GM18511 (cell line): ENCODE results near the gene GUCY2F.

Experiments
- ATAC-seq: cut with Tn5 transposase; IDR thresholded peaks from one replicate; pipeline ENCODE4 v1.9.1; 2021; ENCODE audit warnings: mild to moderate bottlenecking, moderate library complexity; ENCODE audit not compliant: unreplicated experiment

Gene GUCY2F

GRCh38 chrX:109481986-109482385 lies at the start of gene GUCY2F:
TSS of gene GUCY2F (minus strand) at chrX:109482086. CDS start at chrX:109475936, 6,150 bp downstream.
- ATAC-seq = no peak

GRCh38 chrX:109519001-109519400 lies 37.1 kb upstream of the GUCY2F start:
- ATAC-seq = no peak

DNA sequence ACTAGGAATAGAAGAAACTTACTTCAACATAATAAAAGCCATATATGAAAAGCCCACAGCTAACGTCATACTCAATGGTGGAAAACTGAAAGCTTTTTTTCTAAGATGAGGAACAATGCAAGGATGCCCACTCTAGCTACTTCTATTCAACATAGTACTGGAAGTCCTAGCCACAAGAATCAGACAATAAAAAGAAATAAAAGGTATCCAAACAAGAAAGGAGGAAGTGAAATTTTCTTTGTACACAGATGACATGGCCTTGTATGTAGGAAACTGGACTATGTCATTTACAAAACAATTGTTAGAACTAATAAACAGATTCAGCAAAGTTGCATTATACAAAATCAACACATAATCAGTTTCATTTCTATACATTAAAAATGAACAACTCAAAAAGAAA lies 29.2 kb upstream of the GUCY2F start:
- ATAC-seq = no peak

DNA sequence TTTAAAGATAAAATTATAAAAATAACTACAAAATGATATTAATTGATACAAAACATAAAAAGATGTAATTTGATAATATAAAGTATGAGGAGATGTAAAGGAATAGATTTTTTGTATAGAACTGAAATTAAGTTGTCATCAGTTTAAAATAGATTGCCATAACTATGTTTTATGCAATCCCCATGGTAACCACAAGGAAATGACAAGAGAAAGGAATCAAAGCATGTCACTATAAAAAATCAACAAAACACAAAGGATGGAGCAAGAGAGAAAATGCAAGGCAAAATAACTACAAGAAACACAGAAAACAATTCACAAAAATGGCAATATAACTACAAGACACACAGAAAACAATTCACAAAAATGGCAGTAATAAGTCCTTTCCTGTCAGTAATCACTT lies 27.0 kb upstream of the GUCY2F start:
- no peak for ATAC-seq

- ATAC-seq = no peak
These were observed 19.3 kb upstream of the GUCY2F start for GRCh38 chrX:109501176-109501575.

GRCh38 chrX:109498434-109498833 lies 16.5 kb upstream of the GUCY2F start:
- no peak for ATAC-seq

- no peak for ATAC-seq
These were observed 7.3 kb upstream of the GUCY2F start for GRCh38 chrX:109489174-109489573.

DNA sequence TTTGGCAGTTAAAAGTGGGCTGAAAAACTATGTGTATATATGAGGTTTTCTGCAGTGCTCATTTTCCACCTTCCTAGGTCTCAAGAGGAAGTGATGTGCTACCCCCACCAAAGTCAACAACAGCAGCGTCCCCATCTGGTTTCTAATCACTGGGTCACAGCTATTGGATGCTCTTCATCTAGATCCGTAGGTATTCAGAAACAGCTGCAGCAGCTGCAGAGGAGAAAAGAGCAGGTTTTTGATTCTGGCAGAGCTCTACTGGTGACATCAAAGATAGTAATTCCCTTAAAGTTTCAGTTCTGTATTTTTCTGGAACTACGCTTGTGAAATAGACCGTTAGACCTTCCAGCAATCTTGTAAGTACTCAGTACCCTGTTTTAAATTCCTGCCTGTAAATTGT lies 5.8 kb upstream of the GUCY2F start:
- ATAC-seq = peak; percentile 62

DNA sequence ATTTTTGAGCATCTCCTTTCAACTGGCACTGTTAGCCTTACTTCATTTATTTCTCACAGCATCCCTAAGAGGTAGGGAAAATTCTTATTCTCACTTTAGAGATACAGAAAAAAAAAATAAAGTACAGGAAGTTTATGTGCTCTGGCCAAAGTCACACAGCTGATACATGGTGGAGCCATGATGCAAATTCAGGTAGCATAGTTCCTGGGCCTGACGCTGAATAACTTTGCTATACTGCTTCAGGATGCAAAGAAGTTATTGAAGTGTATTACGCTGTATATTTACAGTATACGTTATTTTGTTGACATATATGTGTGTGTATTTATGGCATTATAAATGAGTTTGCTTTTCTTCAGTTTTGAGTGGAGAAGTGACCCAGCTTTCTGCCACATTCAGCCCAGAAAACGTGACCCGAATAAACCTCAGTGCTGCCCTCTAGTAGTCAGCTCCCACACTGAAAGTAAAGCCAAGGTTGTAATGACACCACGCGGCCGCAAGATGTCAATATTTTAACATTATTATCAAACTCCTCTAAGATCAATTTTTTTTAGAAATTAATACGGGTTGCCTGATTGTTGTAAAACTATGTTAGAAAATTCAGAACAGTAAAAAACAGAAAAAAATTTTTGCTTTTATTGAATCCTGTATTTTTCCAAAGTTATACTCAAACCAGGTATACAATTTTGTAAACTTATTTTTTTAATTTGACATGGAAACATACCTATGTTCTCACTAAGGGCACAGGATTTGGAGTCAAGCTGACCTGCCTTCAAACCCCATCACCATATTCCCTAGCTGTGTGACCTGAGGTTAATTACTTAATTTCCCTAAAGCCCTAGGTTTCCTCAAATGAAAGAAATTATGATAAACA lies 3.8 kb upstream of the GUCY2F start:
- ATAC-seq = peak; percentile 74

- no peak for ATAC-seq
These were observed 3.0 kb upstream of the GUCY2F start for GRCh38 chrX:109484886-109485285.

DNA sequence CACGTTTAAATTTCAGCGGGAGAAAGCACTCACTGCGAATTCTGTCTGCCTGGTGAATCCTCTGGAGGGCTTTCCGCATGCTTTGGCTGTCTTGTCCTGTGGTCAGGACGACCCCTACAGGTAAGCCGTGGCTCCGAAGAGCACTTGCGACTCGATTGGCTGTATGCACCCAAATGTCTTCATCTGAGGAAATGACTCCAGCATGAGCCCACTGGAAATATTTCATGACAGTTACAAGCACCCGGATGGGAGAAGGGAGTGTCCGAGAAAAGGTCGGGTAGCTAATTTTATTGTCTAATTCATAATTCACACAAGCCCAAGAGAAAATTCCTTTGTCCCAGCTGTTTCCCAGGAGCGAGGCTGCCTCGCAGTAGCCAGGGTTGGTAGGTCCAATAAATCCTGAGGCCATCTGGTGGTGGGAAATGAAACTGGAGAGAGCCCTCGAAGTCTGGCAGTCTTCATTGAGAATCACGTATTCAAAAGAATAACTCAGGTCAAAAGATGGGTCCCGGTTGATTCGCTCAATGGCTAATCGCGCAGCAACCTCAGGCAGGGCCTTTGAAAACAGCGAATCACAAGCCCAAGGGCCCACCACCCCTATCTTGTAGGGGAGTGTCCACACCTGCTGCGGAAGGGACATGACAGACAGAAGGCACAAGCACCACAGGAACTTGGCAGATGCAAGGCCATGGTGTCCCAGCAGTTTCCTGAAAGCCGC lies 6.6 kb downstream of the GUCY2F start:
- no peak for ATAC-seq

DNA sequence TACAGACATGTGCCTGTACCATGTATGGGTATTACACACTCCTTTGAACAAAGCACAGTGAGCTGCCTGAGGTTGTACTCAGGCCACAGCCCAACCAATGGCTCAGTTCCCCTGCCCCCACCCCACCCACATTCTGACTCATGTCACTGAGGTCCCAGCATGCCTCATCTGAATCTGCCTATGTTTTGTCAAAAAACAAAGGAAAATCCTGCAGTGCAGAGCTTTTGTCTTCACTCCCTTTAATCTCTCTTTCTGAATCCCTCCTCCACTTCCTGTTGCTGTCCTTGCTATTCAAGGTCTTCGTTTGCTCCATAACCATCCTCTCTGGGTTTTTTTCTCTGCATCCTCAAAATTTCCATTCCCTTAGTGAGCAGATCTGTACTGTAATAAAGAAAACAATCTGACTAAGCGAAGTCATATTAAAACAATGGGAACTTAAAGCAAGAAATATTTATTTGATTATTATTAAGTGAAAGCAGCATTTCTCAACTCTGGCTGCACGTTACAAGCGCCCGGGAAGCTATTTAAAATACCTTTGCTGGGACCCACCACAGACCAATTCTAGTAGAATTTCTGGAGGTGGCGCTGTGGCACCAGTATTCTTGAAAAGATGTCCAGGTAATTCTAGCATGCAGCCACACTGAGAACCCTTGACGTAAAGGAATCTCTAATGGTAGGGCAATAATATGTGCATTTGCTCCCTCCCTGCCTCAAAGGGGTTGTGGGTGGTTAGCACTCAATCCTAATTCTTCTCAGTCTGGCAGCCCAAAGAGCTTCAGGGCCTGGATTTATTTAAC lies 8.7 kb downstream of the GUCY2F start:
- ATAC-seq = no peak

GRCh38 chrX:109464231-109464630 lies 17.7 kb downstream of the GUCY2F start:
- no peak for ATAC-seq

DNA sequence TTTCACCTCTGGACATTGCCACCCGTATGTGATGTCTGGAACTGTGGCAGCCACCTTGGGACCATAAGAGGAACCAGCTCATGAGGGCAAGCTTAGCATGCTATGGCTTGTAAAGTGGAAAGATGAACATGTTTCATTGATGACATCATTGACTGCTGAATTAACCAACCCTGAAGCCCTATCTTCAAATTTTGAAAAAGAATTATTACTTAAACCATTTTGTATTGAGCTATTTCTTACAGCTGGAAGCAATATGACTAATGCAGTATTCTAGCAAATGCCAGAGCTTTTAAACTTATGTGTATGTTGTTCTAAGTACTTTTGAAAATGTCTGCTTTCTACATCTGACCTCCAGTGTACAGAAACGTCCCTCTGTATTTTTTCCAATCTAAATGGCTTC lies 18.1 kb downstream of the GUCY2F start:
- no peak for ATAC-seq

DNA sequence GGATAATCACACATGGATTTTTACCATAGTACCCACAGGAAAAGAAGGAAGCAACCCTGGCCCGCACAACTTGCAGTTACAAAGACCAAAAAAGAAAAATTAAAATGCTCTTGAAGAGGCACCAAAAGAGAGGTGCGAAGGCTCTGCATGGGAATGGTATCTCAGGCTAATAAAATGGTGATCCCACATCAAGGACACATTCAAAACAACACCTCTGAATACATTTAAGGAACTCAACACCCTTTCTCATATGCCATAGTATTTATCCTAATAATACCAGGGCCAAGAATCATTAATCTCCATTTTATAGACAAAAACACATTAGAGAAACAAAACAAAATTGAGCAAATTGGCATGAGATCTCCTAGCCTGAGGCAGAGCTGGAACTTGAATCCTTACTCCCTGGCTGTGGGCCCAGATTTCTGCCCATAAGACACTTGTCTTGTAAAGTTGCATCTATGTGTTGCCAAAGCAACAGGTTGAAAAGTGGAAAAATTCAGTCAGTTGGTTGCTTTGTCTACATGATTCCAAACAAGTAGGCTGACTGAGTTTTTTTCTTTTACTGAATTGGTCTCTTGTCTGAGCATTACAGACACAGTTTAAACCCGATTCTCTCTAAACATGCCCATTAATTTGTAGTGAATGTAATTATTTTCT lies 33.5 kb downstream of the GUCY2F start:
- no peak for ATAC-seq

DNA sequence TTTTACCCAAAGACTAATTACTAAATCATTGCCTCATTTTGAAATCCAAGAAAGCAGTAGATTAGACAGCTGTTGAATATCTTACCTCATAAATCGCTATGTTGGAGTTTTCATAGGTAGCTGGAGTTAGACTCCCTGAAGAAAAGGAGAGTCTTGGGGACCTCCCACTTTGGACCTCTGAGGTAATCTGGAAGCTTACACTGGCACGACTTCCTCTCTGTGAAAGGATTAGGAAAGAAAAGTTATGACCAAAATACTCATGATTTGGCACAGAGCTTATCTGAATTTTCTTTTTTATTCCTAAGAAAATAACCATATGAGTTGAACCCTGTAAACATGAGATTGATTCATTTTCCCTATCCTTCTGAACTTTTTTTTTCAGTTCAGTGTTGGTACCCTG lies 40.6 kb downstream of the GUCY2F start:
- no peak for ATAC-seq

GRCh38 chrX:109440475-109440874 lies 41.4 kb downstream of the GUCY2F start:
- ATAC-seq = peak; percentile 89

DNA sequence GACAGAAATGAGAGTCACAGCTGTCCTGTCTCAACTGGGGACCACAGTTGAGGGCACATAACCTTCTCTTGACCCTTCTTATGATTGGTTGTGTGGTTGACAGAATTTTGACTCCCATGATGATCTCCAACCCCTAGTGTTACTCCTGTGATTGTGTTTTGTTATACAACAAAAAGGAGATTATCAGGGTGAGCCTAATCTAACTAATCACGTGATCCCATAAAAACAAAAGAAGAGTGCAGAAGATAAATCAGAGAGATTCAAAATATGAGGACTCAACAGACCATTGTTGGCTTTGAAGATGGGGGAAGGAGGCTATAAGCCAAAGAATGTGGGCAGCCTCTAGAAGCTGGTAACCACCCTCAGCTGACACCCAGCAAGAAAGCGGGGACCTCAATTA lies 72.7 kb downstream of the GUCY2F start:
- no peak for ATAC-seq

DNA sequence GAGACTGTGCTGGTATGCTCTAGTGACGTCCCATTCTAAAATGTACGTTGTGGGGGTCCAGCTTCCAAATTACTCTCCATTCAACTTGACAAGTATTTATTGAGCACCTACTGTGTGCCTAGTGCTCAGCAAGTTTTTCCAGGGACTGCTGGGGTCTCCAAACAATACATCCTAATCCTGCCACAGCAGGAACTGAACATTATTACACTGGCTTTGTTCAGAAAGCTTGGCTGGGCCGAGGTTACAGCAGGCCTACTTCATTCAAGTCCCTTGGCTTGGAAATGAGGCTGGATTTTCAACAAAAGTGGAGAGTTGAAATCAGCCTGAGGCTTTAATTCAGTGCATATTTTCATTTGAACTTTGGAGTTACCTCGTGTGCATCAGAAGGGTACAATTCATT lies 78.0 kb downstream of the GUCY2F start:
- no peak for ATAC-seq

DNA sequence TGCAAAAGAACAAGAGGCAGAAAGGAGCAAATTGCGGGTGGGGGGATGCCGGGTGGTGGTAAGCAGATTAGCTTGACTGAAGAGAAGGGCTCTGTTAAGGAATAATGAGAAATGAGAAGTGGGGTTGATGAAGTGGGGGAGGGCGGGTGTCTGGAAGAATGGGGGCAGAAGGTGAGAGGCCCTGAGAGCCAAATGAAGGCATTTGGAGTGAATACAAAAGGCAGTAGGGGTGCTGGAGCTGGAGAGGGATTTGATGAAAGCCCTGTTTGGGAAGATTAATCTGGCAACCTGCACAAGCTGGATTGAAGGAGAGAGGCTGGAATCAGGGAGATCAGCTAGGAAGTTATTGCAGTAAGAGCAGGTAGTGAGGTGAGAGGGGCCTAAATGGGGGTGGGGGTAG lies 82.1 kb downstream of the GUCY2F start:
- ATAC-seq = no peak

DNA sequence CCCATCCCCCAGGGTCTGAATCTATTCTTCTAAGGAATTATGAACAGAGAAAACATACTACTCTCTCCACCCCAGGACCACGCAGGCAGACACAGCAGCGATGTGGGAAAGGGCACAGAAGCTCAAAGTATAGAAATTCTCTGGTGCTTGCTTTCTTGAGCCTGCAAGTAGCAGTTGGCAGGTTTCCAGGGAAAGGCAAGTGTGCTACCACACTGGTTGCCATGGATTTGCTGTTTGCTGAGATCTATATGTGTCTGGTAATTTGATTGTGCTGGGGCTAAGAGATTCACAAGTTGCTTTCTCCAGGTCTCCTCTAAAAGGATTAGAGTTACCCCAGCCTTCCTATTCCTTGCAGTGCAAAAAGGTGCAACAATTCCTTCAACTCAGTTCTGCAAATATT lies 83.1 kb downstream of the GUCY2F start:
- ATAC-seq = no peak
